Measurements from ENCODE around the gene UPF3B. TPM values are rescaled to one million over a fixed set of nuclear protein-coding genes. Genes with fewer than 3 reads are reported as not detected.

Gene UPF3B
- total RNA-seq, 1 experiment from 2014 or later = 27.8 TPM

- TF ChIP-seq SIN3A (IDR thresholded peaks at IDR 0.05; ENCODE audit: borderline replicate concordance, insufficient read depth, low read depth, low read length) = 0 out of 2 replicates have a peak, but pooled peaks have one; percentile 41
- TF ChIP-seq REST (IDR thresholded peaks at IDR 0.05; ENCODE audit: insufficient read depth in 1 of 2, low read depth in 2 of 2, low read length in 1 of 2) = no peak
- Histone ChIP-seq H3K27me3 (ENCODE audit: control insufficient read depth, insufficient read depth, low read length) (no peaks in the 10 kb centered on the region), H3K4me1 (ENCODE audit: control insufficient read depth, insufficient read depth, low read length) (peaks cover 12% of the 10 kb centered on the region), H3K27ac (ENCODE audit: low read length) (peak overlapping the region; percentile 88), H3K36me3 (ENCODE audit: control insufficient read depth, insufficient read depth, low read length) (no peaks in the 10 kb centered on the region), H3K9me3 (ENCODE audit: control insufficient read depth, insufficient read depth, low read depth, low read length) (no peaks in the 10 kb centered on the region), H3K4me3 (ENCODE audit: low read depth in 2 of 2, low read length in 2 of 2) (peak overlapping the region; percentile 81 to 88)
- intact Hi-C loops (cut with micrococcal nuclease; ENCODE audit: unreplicated experiment) = loop anchor here (5.0 kb wide), 1 partner anchor 78 kb away; the partner anchor contains the start of gene RPL39
- no peak for DNase-seq (ENCODE audit: low read depth, low spot score)
- no TSS peak for BruUV-seq (replicated peaks)
- ATAC-seq = peak; percentile 22
- CTCF ChIA-PET = interaction anchor here (0.6 to 1.1 kb wide), 3 partner anchors 9 to 251 kb away, joined by 3 to 10 read pairs (median 4); no protein-coding TSS in a partner anchor
- POLR2A ChIA-PET = no interaction called here
- in situ Hi-C loops (cut with HindIII; ENCODE audit: low pct_unique_long_range_greater_than_20kb, low sequenced_read_pairs) = no loop called here
These were observed 17.9 kb upstream of the UPF3B start for GRCh38 chrX:119870626-119871131.

- no peaks in the 10 kb centered on the region for H3K27me3 ChIP-seq (ENCODE audit: control insufficient read depth, insufficient read depth, low read length)
- TF ChIP-seq CTCF (IDR thresholded peaks at IDR 0.05) (no peak), POLR2AphosphoS5 (IDR thresholded peaks at IDR 0.05; ENCODE audit: low read depth, low read length) (no peak), REST (IDR thresholded peaks at IDR 0.05; ENCODE audit: insufficient read depth in 1 of 2, low read depth in 2 of 2, low read length in 1 of 2) (no peak), SIN3A (IDR thresholded peaks at IDR 0.05; ENCODE audit: borderline replicate concordance, insufficient read depth, low read depth, low read length) (no peak)
- H3K9me3 ChIP-seq (ENCODE audit: control insufficient read depth, insufficient read depth, low read depth, low read length) = no peaks in the 10 kb centered on the region
- peak overlapping the region; percentile 92 for H3K27ac ChIP-seq (ENCODE audit: low read length)
- peak overlapping the region; percentile 96 to 100 for H3K4me3 ChIP-seq (ENCODE audit: low read depth in 2 of 2, low read length in 2 of 2)
- intact Hi-C loops (cut with micrococcal nuclease; ENCODE audit: unreplicated experiment) = no loop called here
- ChIA-PET POLR2A (interaction anchor here (0.8 to 1.2 kb wide), 2 partner anchors 29 to 61 kb away, joined by 6 to 10 read pairs; partner anchors contain the start of gene RPL39), CTCF (no interaction called here)
- DNase-seq (ENCODE audit: low read depth, low spot score) = no peak
- in situ Hi-C loops (cut with HindIII; ENCODE audit: low pct_unique_long_range_greater_than_20kb, low sequenced_read_pairs) = no loop called here
- no TSS peak for BruUV-seq (replicated peaks)
- H3K36me3 ChIP-seq (ENCODE audit: control insufficient read depth, insufficient read depth, low read length) = peaks cover 12% of the 10 kb centered on the region; the same call in 1 of the 2 replicates
- H3K4me1 ChIP-seq (ENCODE audit: control insufficient read depth, insufficient read depth, low read length) = peaks cover 6% of the 10 kb centered on the region
- no peak for ATAC-seq
These were observed 681 bp upstream of the UPF3B start for GRCh38 chrX:119853444-119853843.
